AG09319 (cell line): Measurements from ENCODE around the gene SMAD6.

Experiments
- DNase-seq: peaks from one replicate; pipeline ENCODE4 v3.0.0-alpha.2; 2010; ENCODE audit warnings: low read depth; ENCODE audit errors: extremely low read depth
- CTCF ChIP-seq: IDR thresholded peaks from 2 replicates; pipeline ENCODE4 v1.5.1; 2011; ENCODE audit warnings: low read depth, mild to moderate bottlenecking, inconsistent platforms, low read length, moderate library complexity

The SMAD6 gene

DNA sequence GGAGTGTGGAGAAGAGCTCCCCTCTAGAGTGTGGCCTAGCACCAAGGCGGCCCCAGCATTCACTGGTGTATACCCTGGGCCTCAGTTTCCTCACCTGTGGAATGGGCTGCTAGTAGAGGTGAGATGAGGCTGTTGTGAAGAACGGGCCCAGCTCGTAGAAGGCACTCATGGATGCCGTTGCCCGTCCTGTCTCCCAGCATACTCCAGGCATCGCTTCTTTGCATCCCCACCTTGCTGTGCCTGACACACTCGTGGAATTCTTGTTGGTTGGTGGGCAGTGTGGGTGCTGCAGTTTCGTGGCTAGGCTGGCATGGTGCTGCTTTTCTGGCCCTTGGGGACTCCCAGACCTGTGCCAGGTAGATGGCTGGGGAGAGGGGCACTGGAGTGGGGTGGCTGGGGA lies 76.7 kb downstream of the SMAD6 start:
- no peak for TF ChIP-seq CTCF
- no peak for DNase-seq

DNA sequence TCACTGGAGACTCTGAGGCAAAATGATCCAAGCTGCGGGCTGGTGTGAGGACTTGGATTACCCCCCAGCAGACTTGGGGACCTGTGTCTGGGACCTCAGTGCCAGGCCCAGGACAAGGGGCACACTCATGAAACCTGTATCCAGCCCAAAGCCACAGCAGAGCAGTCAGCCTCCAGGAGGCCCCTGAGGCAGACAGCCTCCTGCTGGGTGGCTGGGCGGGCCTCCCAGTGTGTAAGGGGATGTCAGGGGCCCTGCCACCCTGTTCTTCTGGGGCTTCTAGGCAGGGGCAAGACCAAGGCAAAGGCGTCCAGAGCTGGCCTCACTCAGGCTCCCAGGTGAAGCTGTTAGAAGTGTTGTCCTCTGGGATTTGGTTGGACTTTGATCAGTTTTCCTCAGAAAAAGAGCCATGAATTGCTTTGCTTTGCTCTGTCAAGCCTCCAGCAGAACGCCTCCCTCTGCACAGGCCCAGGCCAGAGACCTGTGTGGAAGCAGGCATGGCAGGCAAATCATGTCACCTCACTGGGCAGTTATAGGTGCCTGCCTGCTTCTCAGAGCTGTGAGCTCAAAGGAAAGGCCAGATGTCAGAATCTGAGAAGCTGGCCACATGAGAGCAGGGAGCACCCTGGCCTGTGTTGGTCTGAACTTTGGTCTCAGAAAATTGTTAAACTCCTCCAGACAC lies 77.4 kb downstream of the SMAD6 start:
- DNase-seq = no peak
- TF ChIP-seq CTCF = no peak

- no peak for DNase-seq
- TF ChIP-seq CTCF = no peak
Measured at GRCh38 chr15:66780172-66780972, 78.3 kb downstream of the SMAD6 start.

DNA sequence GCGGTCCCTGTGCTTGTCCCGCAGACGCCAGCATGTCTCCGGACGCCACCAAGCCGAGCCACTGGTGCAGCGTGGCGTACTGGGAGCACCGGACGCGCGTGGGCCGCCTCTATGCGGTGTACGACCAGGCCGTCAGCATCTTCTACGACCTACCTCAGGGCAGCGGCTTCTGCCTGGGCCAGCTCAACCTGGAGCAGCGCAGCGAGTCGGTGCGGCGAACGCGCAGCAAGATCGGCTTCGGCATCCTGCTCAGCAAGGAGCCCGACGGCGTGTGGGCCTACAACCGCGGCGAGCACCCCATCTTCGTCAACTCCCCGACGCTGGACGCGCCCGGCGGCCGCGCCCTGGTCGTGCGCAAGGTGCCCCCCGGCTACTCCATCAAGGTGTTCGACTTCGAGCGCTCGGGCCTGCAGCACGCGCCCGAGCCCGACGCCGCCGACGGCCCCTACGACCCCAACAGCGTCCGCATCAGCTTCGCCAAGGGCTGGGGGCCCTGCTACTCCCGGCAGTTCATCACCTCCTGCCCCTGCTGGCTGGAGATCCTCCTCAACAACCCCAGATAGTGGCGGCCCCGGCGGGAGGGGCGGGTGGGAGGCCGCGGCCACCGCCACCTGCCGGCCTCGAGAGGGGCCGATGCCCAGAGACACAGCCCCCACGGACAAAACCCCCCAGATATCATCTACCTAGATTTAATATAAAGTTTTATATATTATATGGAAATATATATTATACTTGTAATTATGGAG lies 79.1 kb downstream of the SMAD6 start:
- TF ChIP-seq CTCF = no peak
- no peak for DNase-seq

GRCh38 chr15:66782785-66783184 lies 80.7 kb downstream of the SMAD6 start:
- TF ChIP-seq CTCF = no peak

DNA sequence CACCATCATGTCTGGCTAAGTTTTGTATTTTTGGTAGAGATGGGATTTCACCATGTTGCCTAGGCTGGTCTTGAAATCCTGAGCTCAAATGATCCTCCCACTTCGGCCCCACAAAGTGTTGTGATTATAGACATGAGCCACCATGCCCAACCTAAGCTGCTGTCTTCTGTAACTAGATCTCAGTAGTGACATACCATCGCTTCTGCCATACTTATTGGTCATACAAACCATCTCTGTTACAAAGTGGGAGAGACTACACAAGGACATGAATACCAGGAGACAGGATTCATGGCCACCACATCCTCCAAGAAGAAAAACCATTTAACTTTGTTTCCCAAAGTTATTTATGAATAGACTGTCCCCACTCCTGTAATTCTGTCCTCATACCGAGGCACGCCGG lies 81.3 kb downstream of the SMAD6 start:
- no peak for DNase-seq
- TF ChIP-seq CTCF = no peak

More at GRCh38 chr15:66782785-66783184, 80.7 kb downstream of the SMAD6 start:
- no peak for DNase-seq

DNA sequence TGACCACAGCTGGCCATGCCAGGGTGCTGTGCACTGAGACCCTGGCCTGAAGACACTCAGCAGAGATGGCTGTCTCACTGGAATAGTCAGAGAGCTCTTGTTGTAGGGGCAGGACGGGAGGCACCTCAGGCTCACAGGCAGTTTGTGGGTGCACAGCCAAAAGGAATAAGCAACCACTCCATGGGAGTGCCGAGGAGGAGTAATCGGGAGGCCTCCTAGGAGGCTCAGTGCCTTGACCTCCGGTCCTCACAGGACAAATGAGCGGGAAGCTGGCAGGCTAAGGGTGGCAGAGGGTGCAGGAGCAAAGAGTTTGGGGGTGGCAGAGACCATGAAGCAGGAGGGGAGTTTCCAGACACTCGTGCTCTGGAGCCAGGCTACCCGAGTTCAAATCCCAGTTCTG lies 81.7 kb downstream of the SMAD6 start:
- no peak for TF ChIP-seq CTCF

More for the DNA sequence above, 81.7 kb downstream of the SMAD6 start:
- no peak for DNase-seq
